MM.1S (cell line): ENCODE results near the gene ITGA7.

Experiments used
- EZH2 ChIP-seq: fragments of 300-600 bp; sonication (generic); optimal IDR thresholded peaks from 2 replicates; pipeline ENCODE3; 2017; ENCODE audit warnings: low read depth, mild to moderate bottlenecking, antibody characterized with exemption, low read length, mixed read lengths
- EZH2phosphoT487 ChIP-seq: fragments of 300-600 bp; sonication (generic); IDR thresholded peaks from 2 replicates; pipeline ENCODE4 v1.6.1; 2018; ENCODE audit warnings: antibody characterized with exemption, low read length
- TF ChIP-seq, protein P1 (sequence below): fragments of 300-600 bp; sonication (generic); IDR thresholded peaks from 2 replicates; pipeline ENCODE4 v1.5.1; 2016; ENCODE audit warnings: antibody characterized with exemption, low read length, mixed read lengths

DNA sequence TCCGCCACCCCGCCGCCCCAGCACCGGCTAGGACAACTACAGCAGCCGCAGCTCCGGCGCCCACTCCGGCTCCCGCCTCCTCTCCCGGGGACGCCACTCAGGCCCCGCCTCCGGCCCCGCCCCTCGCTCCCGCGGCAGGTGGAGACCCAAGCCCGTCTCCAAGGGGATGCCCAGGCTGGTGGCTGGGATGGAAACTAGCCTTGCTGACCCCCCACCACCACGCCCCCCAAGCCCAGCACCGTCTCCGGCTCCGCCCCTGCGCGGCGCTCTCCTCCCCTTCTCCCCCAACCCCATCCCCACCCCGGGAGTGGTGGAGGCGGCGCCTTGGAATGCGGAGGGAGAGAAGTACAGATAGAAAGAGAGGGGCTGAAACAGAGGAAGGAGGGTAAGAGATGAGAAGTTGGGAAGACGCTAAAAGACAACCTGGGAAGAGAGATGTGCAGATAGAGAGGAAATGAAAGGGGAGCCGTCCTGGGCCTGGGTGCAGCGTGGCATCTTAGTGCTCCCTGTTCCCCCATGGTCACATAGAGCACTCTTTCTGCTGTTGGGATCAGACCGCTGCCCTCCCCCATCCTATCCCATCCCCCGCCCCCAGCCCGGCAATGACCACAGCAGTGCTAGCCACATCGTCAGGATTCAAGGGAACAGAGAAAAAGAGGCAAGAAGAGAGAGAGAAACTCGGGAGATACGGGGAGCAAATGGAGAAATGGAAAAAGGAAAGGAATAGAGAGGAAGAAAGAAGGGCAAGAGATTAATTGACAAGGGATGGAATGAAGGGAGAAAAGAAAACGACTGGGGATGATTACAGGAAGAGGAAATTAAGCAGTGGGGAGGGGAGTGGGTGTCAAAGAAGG is at the start of gene ITGA7:
- TF ChIP-seq, protein P1, sequence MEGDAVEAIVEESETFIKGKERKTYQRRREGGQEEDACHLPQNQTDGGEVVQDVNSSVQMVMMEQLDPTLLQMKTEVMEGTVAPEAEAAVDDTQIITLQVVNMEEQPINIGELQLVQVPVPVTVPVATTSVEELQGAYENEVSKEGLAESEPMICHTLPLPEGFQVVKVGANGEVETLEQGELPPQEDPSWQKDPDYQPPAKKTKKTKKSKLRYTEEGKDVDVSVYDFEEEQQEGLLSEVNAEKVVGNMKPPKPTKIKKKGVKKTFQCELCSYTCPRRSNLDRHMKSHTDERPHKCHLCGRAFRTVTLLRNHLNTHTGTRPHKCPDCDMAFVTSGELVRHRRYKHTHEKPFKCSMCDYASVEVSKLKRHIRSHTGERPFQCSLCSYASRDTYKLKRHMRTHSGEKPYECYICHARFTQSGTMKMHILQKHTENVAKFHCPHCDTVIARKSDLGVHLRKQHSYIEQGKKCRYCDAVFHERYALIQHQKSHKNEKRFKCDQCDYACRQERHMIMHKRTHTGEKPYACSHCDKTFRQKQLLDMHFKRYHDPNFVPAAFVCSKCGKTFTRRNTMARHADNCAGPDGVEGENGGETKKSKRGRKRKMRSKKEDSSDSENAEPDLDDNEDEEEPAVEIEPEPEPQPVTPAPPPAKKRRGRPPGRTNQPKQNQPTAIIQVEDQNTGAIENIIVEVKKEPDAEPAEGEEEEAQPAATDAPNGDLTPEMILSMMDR, result no peak
- TF ChIP-seq EZH2 (no peak), EZH2phosphoT487 (no peak)
